ENCODE data around the gene MGAT5.

The MGAT5 gene

GRCh38 chr2:134253804-134254203 is at the start of gene MGAT5:
Gene MGAT5 (plus strand): TSS chr2:134254072. CDS start chr2:134254404, 332 bp downstream.
- DNase-seq = no peak

- no peak for DNase-seq
Measured at GRCh38 chr2:134205087-134205486, 48.8 kb upstream of the MGAT5 start.

GRCh38 chr2:134206031-134206430 is 47.8 kb upstream of the MGAT5 start:
- no peak for DNase-seq

- no peak for DNase-seq
Measured at GRCh38 chr2:134206573-134206972, 47.3 kb upstream of the MGAT5 start.

- DNase-seq = peak; percentile 13
Measured at GRCh38 chr2:134207589-134208209, 46.2 kb upstream of the MGAT5 start.

GRCh38 chr2:134208825-134209224 is 45.0 kb upstream of the MGAT5 start:
- DNase-seq = no peak

- DNase-seq = no peak
Measured at GRCh38 chr2:134212746-134213145, 41.1 kb upstream of the MGAT5 start.

GRCh38 chr2:134216152-134216829 is 37.6 kb upstream of the MGAT5 start:
- DNase-seq = no peak

GRCh38 chr2:134217351-134217750 is 36.5 kb upstream of the MGAT5 start:
- DNase-seq = no peak

- no peak for DNase-seq
Measured at GRCh38 chr2:134217924-134218323, 35.9 kb upstream of the MGAT5 start.

- DNase-seq = no peak
Measured at GRCh38 chr2:134218414-134218813, 35.5 kb upstream of the MGAT5 start.

GRCh38 chr2:134218930-134219658 is 34.8 kb upstream of the MGAT5 start:
- DNase-seq = no peak

- DNase-seq = no peak
Measured at GRCh38 chr2:134220344-134220974, 33.4 kb upstream of the MGAT5 start.

- DNase-seq = no peak
Measured at GRCh38 chr2:134224005-134224404, 29.9 kb upstream of the MGAT5 start.

GRCh38 chr2:134225173-134225572 is 28.7 kb upstream of the MGAT5 start:
- DNase-seq = no peak

GRCh38 chr2:134225841-134226240 is 28.0 kb upstream of the MGAT5 start:
- DNase-seq = no peak

GRCh38 chr2:134226601-134227000 is 27.3 kb upstream of the MGAT5 start:
- DNase-seq = no peak

GRCh38 chr2:134227666-134228065 is 26.2 kb upstream of the MGAT5 start:
- no peak for DNase-seq

GRCh38 chr2:134228493-134228903 is 25.4 kb upstream of the MGAT5 start:
- DNase-seq = no peak

GRCh38 chr2:134229540-134229939 is 24.3 kb upstream of the MGAT5 start:
- no peak for DNase-seq

GRCh38 chr2:134230885-134231284 is 23.0 kb upstream of the MGAT5 start:
- DNase-seq = no peak

GRCh38 chr2:134231301-134231964 is 22.4 kb upstream of the MGAT5 start:
- DNase-seq = no peak

GRCh38 chr2:134231965-134232340 is 21.9 kb upstream of the MGAT5 start:
- DNase-seq = no peak
